HG02588 (cell line): ENCODE data around the gene EPHB3.

Experiments
- ATAC-seq: cut with Tn5 transposase; IDR thresholded peaks from one replicate; pipeline ENCODE4 v1.9.1; 2021; ENCODE audit warnings: mild to moderate bottlenecking, moderate library complexity; ENCODE audit not compliant: unreplicated experiment

EPHB3 gene

GRCh38 chr3:184563561-184563925, 2.0 kb downstream of the EPHB3 start:
- ATAC-seq, result no peak

- ATAC-seq, result no peak
These were observed 2.5 kb downstream of the EPHB3 start for GRCh38 chr3:184563941-184564684.

GRCh38 chr3:184564685-184565385, 3.2 kb downstream of the EPHB3 start:
- no peak for ATAC-seq

- no peak for ATAC-seq
These were observed 4.0 kb downstream of the EPHB3 start for GRCh38 chr3:184565421-184566211.

GRCh38 chr3:184566441-184567414, 5.1 kb downstream of the EPHB3 start:
- ATAC-seq, result no peak

GRCh38 chr3:184567946-184568559, 6.5 kb downstream of the EPHB3 start:
- no peak for ATAC-seq

GRCh38 chr3:184568560-184568923, 7.0 kb downstream of the EPHB3 start:
- no peak for ATAC-seq

GRCh38 chr3:184568924-184569829, 7.6 kb downstream of the EPHB3 start:
- no peak for ATAC-seq

GRCh38 chr3:184570035-184570434, 8.4 kb downstream of the EPHB3 start:
- ATAC-seq, result no peak

GRCh38 chr3:184570489-184570888, 8.9 kb downstream of the EPHB3 start:
- ATAC-seq, result no peak

- ATAC-seq, result no peak
These were observed 10.3 kb downstream of the EPHB3 start for GRCh38 chr3:184571750-184572377.

GRCh38 chr3:184572633-184573270, 11.2 kb downstream of the EPHB3 start:
- no peak for ATAC-seq

- no peak for ATAC-seq
These were observed 13.2 kb downstream of the EPHB3 start for GRCh38 chr3:184574515-184575417.

- no peak for ATAC-seq
These were observed 14.1 kb downstream of the EPHB3 start for GRCh38 chr3:184575701-184576100.

GRCh38 chr3:184576457-184577240, 15.1 kb downstream of the EPHB3 start:
- ATAC-seq, result no peak

- no peak for ATAC-seq
These were observed 16.0 kb downstream of the EPHB3 start for GRCh38 chr3:184577546-184577945.
